Natural killer cell treated with Interleukin-12 subunit alpha and Interleukin-12 subunit beta and Interleukin-15 and Interleukin-18, amount 100 ng/mL, for 72 hours (primary cell): ENCODE measurements around the gene KRTAP10-2. TPM values are rescaled to one million over a fixed set of nuclear protein-coding genes. Genes with fewer than 3 reads are reported as not detected.
"Not testable (repeated sequence)": the region's sequence is repeated elsewhere in the genome, so short reads cannot be mapped to it uniquely, and the experiment has no call there.

Experiments used
- ATAC-seq, 2 donors: fragments of 150-1000 bp; cut with Tn5 transposase in 1 of 2; sonication (Bioruptor Pico), chemical (Tn5 transposase) in 1 of 2; 2 replicates each; pipeline ENCODE4 v1.10.0; 2021
- DNase-seq: peaks from one replicate; pipeline ENCODE4 v3.0.0; 2022; ENCODE audit warnings: low spot score
- H3K27ac Mint-ChIP-seq, 2 donors: 1 replicate in 1 of 2; 2 replicates in 1 of 2; pipeline ENCODE4 v1.8.0; 2022; ENCODE audit warnings: mixed read lengths in 2 of 2, mild to moderate bottlenecking in 1 of 2, moderate library complexity in 1 of 2
- H3K27me3 Mint-ChIP-seq, 2 donors: 1 replicate in 1 of 2; 2 replicates in 1 of 2; pipeline ENCODE4 v1.8.0; 2022; ENCODE audit warnings: mixed read lengths in 2 of 2
- H3K36me3 Mint-ChIP-seq: one replicate; pipeline ENCODE4 v1.8.0; 2022; ENCODE audit warnings: mixed read lengths
- H3K4me1 Mint-ChIP-seq, 2 donors: 1 replicate in 1 of 2; 2 replicates in 1 of 2; pipeline ENCODE4 v1.8.0; 2022; ENCODE audit warnings: low read depth in 2 of 2, mixed read lengths in 2 of 2, mild to moderate bottlenecking in 1 of 2
- H3K4me3 Mint-ChIP-seq: one replicate; pipeline ENCODE4 v1.8.0; 2022; ENCODE audit warnings: mixed read lengths
- H3K9me3 Mint-ChIP-seq: 2 replicates; pipeline ENCODE4 v1.8.0; 2022; ENCODE audit warnings: mixed read lengths
- total RNA-seq, 2 donors: library from RNA; stranded (reverse); gene quantifications; one replicate each; pipeline ENCODE4 v1.2.3, GENCODE V29; 2022

KRTAP10-2 gene, protein sequence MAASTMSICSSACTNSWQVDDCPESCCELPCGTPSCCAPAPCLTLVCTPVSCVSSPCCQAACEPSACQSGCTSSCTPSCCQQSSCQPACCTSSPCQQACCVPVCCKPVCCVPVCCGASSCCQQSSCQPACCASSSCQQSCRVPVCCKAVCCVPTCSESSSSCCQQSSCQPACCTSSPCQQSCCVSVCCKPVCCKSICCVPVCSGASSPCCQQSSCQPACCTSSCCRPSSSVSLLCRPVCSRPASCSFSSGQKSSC
- not detected for total RNA-seq

DNA sequence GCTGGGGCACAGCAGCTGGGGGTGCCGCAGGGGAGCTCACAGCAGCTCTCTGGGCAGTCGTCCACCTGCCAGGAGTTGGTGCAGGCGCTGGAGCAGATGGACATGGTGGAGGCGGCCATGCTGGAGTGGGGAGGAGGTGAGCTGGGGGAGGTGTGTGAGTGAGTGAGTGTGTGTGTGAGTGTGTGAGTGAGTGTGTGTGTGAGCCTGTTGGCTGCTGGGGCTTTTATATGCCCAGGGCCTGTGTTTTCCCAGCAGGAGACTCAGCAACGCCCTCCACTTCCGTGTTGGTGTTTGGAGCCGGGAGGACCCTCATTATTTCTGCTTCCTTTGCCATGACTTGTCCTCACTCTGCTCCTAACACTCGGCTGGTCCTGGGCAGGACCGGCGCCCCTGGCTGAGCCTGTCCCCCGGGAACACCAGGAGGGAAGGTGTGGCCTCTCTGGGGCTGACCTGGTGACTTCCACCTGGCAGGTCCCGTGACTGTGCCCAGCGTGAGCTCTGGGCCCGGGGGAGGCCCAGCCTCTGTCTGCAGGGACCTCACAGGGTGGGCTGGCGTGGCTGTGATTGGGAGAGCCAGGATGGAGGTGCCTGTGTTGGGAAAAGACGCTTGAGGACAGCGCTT lies at the start of gene KRTAP10-2:
Gene KRTAP10-2 (minus strand): TSS at position 166 of the 622 bp plus-strand sequence. CDS start 47 bp downstream, at position 119.
- DNase-seq (no peak), ATAC-seq (no peak)
- peaks cover 3 to 11% of the 10 kb centered on the region in 2 donors for H3K27me3 Mint-ChIP-seq
- H3K36me3 Mint-ChIP-seq: peaks cover 15% of the 10 kb centered on the region
- peaks cover 10 to 24% of the 10 kb centered on the region in 2 donors for H3K4me1 Mint-ChIP-seq
- peaks cover 8% of the 10 kb centered on the region for H3K9me3 Mint-ChIP-seq
- H3K27ac Mint-ChIP-seq: no peak within 1 kb of the TSS
- H3K4me3 Mint-ChIP-seq: no peak within 1 kb of the TSS

DNA sequence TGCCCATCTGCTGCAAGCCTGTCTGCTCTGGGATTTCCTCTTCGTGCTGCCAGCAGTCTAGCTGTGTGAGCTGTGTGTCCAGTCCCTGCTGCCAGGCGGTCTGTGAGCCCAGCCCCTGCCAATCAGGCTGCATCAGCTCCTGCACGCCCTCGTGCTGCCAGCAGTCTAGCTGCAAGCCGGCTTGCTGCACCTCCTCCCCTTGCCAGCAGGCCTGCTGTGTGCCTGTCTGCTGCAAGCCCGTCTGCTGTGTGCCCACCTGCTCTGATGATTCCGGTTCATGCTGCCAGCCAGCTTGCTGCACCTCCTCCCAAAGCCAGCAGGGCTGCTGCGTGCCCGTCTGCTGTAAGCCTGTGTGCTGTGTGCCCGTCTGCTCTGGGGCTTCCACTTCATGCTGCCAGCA lies 49.8 kb upstream of the KRTAP10-2 start:
- not testable (repeated sequence) for H3K36me3 Mint-ChIP-seq, H3K4me1 Mint-ChIP-seq, ATAC-seq, H3K27ac Mint-ChIP-seq, DNase-seq, H3K4me3 Mint-ChIP-seq, H3K9me3 Mint-ChIP-seq
- peaks cover 22% of the 10 kb centered on the region in 2 donors for H3K27me3 Mint-ChIP-seq

DNA sequence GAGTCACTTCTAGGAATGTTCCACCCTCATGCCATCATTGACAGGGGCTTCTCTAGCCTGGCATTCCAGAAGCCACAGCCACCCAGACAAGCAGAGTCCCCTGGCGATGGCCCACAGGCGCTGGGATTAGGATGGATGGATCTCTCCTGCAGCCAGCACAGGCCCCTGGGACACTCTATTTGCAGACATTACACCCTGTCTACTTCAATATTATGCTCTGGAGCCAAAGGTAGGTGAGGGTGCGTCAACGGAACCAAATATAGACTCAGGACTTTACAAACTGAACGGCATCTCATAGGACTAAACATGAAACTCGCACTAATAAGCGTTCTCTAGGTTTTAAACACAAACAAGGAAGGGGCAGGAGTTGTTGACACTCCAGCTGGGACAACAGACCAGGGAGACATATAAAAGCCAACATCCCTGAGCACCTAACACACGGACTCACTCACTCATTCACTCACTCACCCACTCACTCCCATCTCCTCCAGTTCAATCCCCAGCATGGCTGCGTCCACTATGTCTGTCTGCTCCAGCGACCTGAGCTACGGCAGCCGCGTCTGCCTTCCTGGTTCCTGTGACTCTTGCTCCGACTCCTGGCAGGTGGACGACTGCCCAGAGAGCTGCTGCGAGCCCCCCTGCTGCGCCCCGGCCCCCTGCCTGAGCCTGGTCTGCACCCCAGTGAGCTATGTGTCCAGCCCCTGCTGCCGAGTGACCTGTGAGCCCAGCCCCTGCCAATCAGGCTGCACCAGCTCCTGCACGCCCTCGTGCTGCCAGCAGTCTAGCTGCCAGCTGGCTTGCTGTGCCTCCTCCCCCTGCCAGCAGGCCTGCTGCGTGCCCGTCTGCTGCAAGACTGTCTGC lies 49.0 kb upstream of the KRTAP10-2 start, which contains the start of gene KRTAP10-7:
Gene KRTAP10-7 (plus strand): TSS at position 480 of the 861 bp plus-strand sequence. CDS start 25 bp downstream, at position 505.
- not testable (repeated sequence) for H3K36me3 Mint-ChIP-seq, H3K9me3 Mint-ChIP-seq, ATAC-seq, DNase-seq, H3K27ac Mint-ChIP-seq, H3K4me1 Mint-ChIP-seq, H3K4me3 Mint-ChIP-seq
- peaks cover 16 to 20% of the 10 kb centered on the region in 2 donors for H3K27me3 Mint-ChIP-seq

DNA sequence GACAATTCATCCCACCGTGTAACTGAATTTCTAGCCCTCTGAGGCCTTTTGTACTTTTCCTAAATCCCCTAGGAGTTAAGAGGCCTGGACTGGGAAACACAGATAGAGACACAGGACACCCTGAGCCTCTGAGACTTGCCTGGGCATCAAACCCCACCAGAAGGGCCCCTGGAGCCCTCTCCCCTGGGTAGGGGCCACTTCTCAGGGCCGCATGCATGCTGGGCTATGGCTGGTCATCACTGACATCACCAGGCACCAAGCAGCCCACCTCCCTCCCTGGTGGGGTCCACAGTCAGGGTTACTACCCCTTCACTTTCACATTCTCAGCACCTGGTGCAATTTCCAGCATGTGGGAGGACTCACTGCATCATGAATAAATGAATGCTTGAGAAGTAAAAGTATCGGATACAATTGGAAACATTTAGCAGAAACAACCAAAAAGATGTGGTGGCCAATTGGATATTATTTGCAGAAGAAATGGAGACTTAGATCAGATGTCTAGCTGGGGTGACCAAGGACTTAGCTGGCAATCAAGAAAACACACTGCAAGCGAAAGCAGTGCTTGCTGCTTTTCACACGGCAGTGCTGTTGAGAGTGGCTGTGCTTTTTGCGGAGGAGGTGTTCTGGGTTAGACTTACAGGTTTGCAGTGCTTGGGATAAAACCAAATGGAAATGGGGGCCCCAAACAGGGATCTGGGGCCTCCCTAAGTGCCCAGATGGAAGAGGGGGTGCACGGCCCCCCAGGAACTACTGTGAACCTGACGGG lies 48.1 kb upstream of the KRTAP10-2 start:
- ATAC-seq (no peak), DNase-seq (no peak)
- H3K36me3 Mint-ChIP-seq: no peaks in the 10 kb centered on the region
- H3K27me3 Mint-ChIP-seq: peaks cover 8 to 20% of the 10 kb centered on the region in 2 donors
- no peak overlapping the region for H3K27ac Mint-ChIP-seq
- no peaks in the 10 kb centered on the region for H3K9me3 Mint-ChIP-seq
- H3K4me1 Mint-ChIP-seq: no peaks in the 10 kb centered on the region
- H3K4me3 Mint-ChIP-seq: no peak overlapping the region

DNA sequence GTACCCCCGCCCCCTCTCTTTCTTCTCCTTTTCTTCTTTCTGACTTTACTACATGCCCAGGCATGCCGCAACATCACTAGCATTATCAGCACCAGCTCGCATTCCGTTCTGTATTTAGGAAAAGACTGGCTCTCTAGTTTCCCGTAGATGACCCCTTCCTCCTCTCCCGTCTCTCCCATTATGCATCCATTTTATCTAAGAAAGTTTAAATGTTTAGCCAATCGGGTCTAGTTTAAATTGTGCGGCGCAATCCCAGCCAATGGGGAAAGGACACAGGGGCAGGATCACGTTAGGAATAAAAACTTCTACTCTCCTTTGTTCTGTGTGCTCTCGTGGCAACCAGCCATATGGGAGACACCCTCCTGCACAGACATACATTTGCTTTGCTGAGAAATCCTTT lies 46.8 kb upstream of the KRTAP10-2 start:
- H3K36me3 Mint-ChIP-seq: no peaks in the 10 kb centered on the region
- H3K27ac Mint-ChIP-seq: no peak overlapping the region
- peaks cover 0 to 3% of the 10 kb centered on the region in 2 donors for H3K4me1 Mint-ChIP-seq
- ATAC-seq (no peak), DNase-seq (no peak)
- H3K9me3 Mint-ChIP-seq: no peaks in the 10 kb centered on the region
- no peak overlapping the region for H3K4me3 Mint-ChIP-seq
- peaks cover 8 to 18% of the 10 kb centered on the region in 2 donors for H3K27me3 Mint-ChIP-seq

DNA sequence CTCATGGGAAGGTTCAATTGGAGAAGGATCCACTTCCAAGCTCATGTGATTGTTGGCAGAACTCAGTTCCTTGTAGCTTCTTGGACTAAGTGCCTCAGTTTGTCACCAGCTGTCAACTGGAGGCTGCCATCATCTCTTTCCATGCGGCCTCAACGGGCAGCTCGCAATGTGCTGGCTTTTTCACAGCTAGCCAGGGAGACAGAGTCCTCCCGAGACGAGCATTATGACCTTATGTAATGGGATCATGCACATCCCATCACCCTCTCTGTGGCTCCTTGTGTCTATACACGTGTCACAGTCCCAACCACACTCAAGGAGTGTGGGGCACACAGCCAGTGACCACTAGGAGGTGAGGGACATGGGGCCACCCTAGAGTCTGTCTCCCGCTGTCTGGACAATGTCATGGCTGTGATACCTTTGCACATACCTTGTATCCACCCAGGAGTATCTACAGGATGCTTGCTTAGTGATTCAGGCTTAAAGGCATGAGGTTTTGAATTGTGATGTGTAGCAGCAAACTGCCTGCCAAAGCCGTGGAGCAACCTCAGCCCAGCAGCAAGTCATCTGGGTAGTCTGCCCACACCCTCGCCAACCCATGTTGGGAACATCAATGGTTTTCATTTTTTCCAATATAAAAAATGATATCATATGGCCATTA lies 44.9 kb upstream of the KRTAP10-2 start:
- no peak for DNase-seq
- Mint-ChIP-seq H3K27ac (no peak overlapping the region), H3K4me1 (peaks cover 0 to 7% of the 10 kb centered on the region in 2 donors), H3K27me3 (peaks cover 8 to 21% of the 10 kb centered on the region in 2 donors), H3K9me3 (no peaks in the 10 kb centered on the region), H3K4me3 (no peak overlapping the region), H3K36me3 (no peaks in the 10 kb centered on the region)
- ATAC-seq: no peak

DNA sequence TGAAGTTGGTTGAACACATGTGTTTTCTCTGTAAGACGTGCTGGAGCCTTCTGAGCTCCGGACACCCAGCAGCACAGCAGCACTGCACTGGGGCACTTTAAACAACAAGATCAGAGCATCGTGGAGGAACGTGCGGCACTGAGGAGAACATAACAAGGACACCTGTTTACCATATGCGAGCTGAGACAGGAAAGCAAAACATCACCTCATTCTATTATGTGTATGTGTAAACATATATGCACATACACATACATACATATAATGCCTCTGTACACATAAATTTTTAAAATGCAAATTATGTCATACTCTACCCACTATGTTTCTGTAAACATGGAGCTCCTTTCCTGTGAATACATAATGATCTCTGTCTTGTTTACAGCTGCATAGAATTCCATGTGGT lies 44.2 kb upstream of the KRTAP10-2 start:
- no peaks in the 10 kb centered on the region for H3K9me3 Mint-ChIP-seq
- no peak overlapping the region for H3K4me3 Mint-ChIP-seq

DNA sequence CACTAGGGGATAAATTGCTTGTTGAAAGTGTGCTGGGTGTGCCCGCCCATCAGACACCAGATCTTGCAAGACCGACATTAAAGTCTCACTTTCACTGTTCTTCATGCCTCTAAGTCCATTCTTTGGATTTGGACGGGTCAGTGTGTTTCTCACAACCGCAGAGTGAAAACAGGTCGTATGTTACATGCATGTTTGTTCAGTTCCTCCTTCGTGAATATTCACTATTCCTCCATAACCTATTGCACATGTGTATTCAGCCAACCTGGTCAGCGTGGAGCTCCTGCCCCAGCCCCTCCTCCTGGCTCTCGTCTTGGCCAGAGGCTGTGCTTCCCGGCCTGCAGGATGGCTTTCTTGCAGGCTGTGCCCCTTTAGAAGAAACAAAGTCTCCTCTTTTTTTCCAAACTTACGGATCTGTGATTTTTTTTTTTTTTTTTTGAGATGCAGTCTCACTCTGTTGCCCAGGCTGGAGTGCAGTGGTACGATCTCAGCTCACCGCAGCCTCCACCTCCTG lies 43.2 kb upstream of the KRTAP10-2 start:
- ATAC-seq (no peak), DNase-seq (no peak)
- H3K9me3 Mint-ChIP-seq: no peaks in the 10 kb centered on the region
- H3K4me3 Mint-ChIP-seq: no peak overlapping the region
- no peaks in the 10 kb centered on the region for H3K36me3 Mint-ChIP-seq
- no peak overlapping the region for H3K27ac Mint-ChIP-seq
- H3K27me3 Mint-ChIP-seq: peaks cover 8 to 18% of the 10 kb centered on the region in 2 donors
- H3K4me1 Mint-ChIP-seq: peaks cover 0 to 7% of the 10 kb centered on the region in 2 donors

More for the DNA sequence above, 44.2 kb upstream of the KRTAP10-2 start:
- Mint-ChIP-seq H3K36me3 (no peaks in the 10 kb centered on the region), H3K27ac (no peak overlapping the region), H3K27me3 (peaks cover 8 to 20% of the 10 kb centered on the region in 2 donors), H3K4me1 (peaks cover 0 to 7% of the 10 kb centered on the region in 2 donors)
- DNase-seq (no peak), ATAC-seq (no peak)

DNA sequence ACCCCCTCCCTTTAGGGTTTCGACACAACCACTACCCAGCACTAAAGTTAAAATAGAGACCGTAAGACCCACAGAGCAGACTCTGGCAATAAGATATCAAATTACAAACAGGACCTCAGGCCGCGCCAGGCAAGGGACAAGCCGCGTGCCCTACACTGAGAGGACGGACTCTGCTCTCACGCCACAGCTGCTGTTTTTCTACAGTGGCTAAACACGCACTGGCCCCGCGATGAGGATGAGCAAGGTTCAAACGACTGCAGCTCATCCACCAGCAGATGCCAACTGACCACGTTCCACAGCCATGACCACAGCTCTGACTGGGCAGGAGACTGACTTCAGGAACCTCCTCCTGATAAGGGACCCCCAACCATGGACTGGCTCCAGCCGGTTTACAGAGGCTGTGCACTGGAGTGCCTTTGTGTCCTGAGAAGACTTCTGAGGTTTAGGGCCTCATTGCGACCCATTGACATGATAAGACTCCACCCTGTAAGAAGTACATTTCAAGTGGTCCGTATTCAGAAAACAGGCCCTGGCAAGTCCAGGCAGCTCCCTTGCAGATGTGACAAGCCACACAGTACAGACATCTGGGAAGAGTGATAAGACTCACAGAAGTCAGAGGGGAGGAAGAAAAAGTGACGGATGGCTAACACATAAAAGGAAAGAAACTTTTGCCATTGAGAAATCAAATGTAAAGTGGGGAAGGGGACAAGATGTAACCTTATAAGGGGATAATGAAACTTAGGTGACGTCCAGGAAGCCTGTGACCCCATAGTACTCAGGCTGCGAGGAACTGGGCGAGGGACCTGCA lies 42.5 kb upstream of the KRTAP10-2 start:
- no peak for ATAC-seq
- no peaks in the 10 kb centered on the region for H3K9me3 Mint-ChIP-seq
- H3K4me3 Mint-ChIP-seq: no peak overlapping the region
- H3K4me1 Mint-ChIP-seq: peaks cover 0 to 7% of the 10 kb centered on the region in 2 donors
- H3K36me3 Mint-ChIP-seq: no peaks in the 10 kb centered on the region
- no peak overlapping the region for H3K27ac Mint-ChIP-seq
- no peak for DNase-seq
- peaks cover 8 to 21% of the 10 kb centered on the region in 2 donors for H3K27me3 Mint-ChIP-seq

DNA sequence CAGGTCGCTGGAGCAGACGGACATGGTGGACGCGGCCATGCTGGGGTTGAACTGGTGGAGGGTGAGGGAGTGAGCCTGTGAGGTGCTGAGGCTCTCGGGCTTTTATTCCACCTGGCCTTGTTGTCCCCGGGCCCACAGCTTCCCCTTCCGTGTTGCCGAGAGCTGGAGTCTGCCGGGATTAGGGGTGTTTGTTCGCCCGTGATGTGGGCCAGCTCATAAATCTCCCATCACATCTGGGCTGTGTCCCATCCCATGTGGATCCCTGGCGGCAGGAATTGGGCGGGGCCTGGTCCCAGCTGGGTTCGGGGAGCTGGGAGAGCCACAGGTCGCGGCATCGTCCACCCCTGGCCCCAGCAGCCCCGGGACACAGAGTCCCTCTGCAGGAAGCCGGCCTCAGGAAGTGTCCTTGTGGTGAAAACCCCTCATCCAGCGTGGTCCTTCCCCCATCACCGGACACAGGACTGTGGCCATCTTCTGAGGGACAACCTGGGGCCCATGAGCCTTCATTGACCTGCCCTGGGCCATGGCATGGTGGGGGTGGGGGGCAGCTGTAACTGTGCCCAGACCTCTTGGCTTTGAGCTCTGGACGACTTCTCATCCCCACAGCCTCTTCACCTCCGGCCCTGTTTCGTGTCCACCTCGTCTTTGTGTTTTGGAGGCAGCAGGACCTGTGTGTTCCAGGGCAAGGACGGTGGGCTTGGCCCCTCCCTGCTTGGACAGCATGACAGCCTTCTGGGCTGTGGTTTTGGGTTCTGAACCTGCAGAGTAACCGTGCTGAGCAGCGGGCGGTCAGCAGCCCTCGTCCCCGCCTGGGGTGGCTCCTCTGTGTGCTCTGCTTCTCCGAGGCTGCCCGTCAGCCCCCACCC lies 41.4 kb upstream of the KRTAP10-2 start, which contains the start of gene KRTAP10-6:
Gene KRTAP10-6 (minus strand): TSS at position 60 of the 866 bp plus-strand sequence. CDS start 21 bp downstream, at position 39.
- ATAC-seq: no peak
- Mint-ChIP-seq H3K27me3 (peaks cover 4 to 17% of the 10 kb centered on the region in 2 donors), H3K4me1 (peaks cover 0 to 7% of the 10 kb centered on the region in 2 donors), H3K36me3 (no peaks in the 10 kb centered on the region), H3K9me3 (no peaks in the 10 kb centered on the region), H3K27ac (no peak within 1 kb of the TSS), H3K4me3 (no peak within 1 kb of the TSS)
- DNase-seq: no peak

DNA sequence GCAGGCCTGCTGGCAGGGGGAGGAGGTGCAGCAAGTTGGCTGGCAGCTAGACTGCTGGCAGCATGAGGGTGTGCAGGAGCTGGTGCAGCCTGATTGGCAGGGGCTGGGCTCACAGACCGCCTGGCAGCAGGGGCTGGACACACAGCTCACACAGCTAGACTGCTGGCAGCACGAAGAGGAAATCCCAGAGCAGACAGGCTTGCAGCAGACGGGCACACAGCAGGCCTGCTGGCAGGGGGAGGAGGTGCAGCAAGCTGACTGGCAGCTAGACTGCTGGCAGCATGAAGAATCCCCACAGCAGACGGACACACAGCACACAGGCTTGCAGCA lies 40.5 kb upstream of the KRTAP10-2 start:
- not testable (repeated sequence) for H3K4me1 Mint-ChIP-seq, H3K4me3 Mint-ChIP-seq, H3K27ac Mint-ChIP-seq, H3K36me3 Mint-ChIP-seq, DNase-seq, ATAC-seq, H3K9me3 Mint-ChIP-seq
- H3K27me3 Mint-ChIP-seq: peaks cover 13 to 26% of the 10 kb centered on the region in 2 donors
